Cardiac fibroblast (primary cell): ENCODE results near the gene COBL.

Source experiments
- DNase-seq, 2 donors: peaks; one replicate each; pipeline versions ENCODE4 v3.0.0 to v3.0.0-alpha.2; 2010; ENCODE audit warnings: low read depth in 2 of 2
- H3K4me3 ChIP-seq, 2 donors: replicated peaks in 1 of 2; 1 replicate in 1 of 2; 2 replicates in 1 of 2; pipeline ENCODE4 v1.5.1; 2011; ENCODE audit warnings: low read depth in 2 of 2, low read length in 2 of 2, mild to moderate bottlenecking in 2 of 2, moderate library complexity in 1 of 2
- TF ChIP-seq, protein P1 (sequence below): IDR thresholded peaks from one replicate; pipeline ENCODE4 v1.5.1; 2011; ENCODE audit warnings: low read depth, mild to moderate bottlenecking, low read length, inconsistent platforms

COBL gene

DNA sequence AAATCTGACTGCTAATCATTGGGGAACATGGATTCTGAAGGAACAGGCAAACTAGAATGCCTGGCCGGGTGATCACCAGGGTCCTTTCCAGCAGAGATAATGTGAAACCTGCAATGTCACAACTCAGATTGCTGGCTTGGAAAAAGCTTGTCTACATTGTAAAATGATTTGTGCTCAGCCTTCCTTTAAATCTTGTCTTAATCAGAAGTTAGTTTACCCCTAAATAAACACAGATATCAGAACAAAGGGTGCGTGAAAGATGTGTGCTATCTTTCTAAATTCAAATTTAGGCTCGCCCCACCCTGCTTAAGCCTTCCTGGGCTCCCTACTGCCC is 26.3 kb downstream of the COBL start:
- no peak overlapping the region for H3K4me3 ChIP-seq
- no peak for DNase-seq
- TF ChIP-seq, protein P1, sequence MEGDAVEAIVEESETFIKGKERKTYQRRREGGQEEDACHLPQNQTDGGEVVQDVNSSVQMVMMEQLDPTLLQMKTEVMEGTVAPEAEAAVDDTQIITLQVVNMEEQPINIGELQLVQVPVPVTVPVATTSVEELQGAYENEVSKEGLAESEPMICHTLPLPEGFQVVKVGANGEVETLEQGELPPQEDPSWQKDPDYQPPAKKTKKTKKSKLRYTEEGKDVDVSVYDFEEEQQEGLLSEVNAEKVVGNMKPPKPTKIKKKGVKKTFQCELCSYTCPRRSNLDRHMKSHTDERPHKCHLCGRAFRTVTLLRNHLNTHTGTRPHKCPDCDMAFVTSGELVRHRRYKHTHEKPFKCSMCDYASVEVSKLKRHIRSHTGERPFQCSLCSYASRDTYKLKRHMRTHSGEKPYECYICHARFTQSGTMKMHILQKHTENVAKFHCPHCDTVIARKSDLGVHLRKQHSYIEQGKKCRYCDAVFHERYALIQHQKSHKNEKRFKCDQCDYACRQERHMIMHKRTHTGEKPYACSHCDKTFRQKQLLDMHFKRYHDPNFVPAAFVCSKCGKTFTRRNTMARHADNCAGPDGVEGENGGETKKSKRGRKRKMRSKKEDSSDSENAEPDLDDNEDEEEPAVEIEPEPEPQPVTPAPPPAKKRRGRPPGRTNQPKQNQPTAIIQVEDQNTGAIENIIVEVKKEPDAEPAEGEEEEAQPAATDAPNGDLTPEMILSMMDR: no peak

DNA sequence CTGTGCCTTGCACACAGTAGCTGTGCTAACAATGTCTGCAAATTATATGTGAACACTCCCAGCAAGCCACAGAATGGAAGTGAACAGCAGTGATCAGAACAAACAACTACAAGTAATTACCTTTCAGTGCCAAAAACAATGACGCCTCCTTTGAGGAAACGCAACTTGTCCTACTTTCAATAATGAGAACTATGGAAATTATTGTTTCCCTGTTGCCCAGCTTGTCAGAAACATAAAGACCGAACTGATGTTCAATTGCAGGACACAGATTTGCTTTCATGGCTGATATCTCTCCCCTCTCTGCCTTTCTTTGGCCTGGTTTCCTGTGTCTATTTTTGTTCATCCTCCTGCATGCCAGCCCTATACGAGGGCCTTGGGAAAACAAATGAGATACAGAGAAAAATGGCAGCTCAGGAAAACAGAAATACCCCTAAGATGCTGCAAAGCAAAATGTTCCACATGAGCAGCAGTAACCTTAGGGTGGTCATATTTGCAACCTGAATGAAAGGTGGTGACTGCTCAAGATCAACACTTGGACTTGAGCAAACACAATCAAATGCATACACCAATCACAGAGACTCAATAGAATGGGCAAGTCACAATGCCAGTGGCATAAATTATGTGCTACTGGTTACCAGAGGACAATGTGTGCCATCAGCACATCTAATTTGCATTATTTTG is 26.8 kb downstream of the COBL start:
- TF ChIP-seq, protein P1: no peak
- DNase-seq: no peak
- no peak overlapping the region for H3K4me3 ChIP-seq

DNA sequence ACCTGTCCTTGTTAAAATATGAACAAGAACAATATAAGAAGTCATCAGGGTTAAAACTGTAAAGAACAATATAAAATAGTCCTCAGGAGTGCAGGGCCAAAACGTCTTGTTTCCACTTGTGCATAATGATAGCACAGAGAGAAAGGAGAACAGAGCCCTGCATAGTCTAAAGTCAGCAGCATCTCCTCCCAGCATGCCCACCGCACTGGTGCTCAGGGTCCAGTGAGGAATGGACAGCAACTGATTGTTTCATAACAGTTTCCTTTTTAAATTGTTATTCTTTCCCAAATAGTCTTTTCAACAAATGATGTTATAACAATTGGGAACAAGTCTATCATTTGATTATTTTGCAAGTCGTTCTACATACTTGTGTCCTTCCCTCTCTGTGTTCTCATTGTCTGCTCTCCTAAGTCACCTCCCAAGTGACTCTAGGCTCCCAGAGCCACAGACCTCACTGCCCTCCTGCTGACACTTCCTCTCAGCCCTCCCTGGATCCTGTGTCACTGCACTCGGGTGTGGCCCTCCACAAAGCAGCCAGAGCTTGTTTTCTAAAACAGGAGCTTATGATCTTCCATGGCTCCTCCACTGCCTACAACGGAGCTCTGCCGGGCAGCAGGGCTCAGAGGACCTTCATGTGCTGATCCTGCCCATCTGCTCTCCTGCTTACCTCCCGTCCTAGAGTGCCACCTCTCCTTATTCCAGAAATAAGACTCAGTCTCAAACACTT is 27.6 kb downstream of the COBL start:
- no peak overlapping the region for H3K4me3 ChIP-seq
- no peak for DNase-seq
- TF ChIP-seq, protein P1: no peak

DNA sequence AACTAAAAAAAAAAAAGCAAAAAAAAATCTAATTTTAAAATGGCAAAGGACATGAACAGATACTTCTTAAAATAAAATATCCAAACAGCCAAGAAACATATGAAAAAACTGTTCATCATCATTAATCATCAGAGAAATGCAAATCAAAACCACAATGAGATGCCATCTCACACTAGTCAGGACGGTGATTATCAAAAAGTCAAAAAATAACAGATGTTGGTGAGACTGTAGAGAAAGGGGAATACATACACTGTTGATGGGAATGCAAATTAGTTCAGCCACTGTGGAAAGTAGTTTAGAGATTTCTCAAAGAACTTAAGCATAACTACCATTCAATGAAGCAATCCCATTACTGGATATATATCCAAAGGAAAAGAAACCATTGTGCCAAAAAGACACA is 30.2 kb downstream of the COBL start:
- no peak for DNase-seq
- no peak overlapping the region for H3K4me3 ChIP-seq
- TF ChIP-seq, protein P1: no peak

DNA sequence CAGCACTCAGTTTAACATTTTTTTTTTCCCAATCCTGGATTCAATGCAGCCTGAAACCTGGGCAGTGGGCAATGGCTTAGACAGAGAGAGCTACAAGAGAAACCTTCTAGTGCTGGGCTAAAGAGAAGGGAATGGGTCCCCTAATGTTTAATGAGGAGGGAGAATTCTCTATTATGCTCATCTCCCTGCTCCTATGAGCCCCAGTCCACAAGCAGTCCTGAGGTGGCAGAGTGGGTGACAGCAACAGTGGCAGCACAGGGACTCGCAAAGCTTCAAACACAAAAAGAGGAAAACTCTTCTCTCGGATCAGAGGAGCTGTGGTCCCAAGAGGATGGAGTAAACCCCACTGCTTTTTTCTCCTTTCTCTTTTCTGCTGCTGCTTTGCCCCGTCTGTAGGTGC is 36.5 kb downstream of the COBL start:
- no peak overlapping the region for H3K4me3 ChIP-seq
- TF ChIP-seq, protein P1: no peak
- DNase-seq: no peak

DNA sequence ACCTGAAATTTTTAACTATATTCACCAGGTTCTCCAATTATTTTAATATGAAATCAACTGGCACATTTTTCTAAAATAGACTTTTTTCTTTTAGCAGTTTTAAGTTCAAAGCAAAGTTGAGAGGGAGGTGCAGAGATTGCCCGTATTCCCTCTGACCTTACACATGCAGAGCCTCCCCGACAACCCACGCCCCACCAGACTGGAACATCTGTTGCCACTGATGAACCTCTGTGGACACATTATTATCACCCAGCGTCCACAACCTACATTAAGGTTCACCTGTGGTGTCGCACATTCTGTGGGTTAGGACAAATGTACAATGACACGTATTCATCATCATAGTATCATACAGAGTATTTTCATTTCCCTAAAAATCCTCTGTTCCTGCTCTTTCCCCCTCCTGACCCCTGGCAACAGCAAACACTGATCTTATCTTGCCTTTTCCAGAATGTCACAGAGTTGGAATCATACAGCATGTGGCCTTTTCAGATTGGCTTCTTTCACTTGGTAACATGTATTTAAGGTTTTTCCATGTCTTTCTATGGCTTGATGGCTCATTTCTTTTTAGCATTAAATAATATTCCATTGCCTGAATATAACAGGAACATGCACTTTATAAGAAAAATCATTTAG is 37.1 kb downstream of the COBL start:
- TF ChIP-seq, protein P1: no peak
- no peak for DNase-seq
- no peak overlapping the region for H3K4me3 ChIP-seq
